Upper lobe of right lung (tissue), 1 donor: ENCODE measurements around the gene NEDD8. TPM values are rescaled to one million over a fixed set of nuclear protein-coding genes. Genes with fewer than 3 reads are reported as not detected.

Experiments
- ATAC-seq: fragments of 200-7000 bp; cut with Tn5 transposase; one replicate; pipeline ENCODE4 v1.9.1; 2020; ENCODE audit warnings: mild to moderate bottlenecking, moderate library complexity
- DNase-seq: peaks from one replicate; pipeline ENCODE4 v3.0.0-alpha.2; 2020
- H3K27ac ChIP-seq: fragments of 200-600 bp; one replicate; pipeline ENCODE4 v1.8.0; 2022
- H3K27me3 ChIP-seq: fragments of 200-600 bp; one replicate; pipeline ENCODE4 v1.8.0; 2022; ENCODE audit warnings: mild to moderate bottlenecking
- H3K36me3 ChIP-seq: fragments of 200-600 bp; one replicate; pipeline ENCODE4 v1.8.0; 2022
- H3K4me1 ChIP-seq: fragments of 200-600 bp; one replicate; pipeline ENCODE4 v1.8.0; 2022
- H3K4me3 ChIP-seq: fragments of 200-600 bp; one replicate; pipeline ENCODE4 v1.8.0; 2022; ENCODE audit warnings: mild to moderate bottlenecking
- H3K9me3 ChIP-seq: fragments of 200-600 bp; one replicate; pipeline ENCODE4 v1.8.0; 2022
- CTCF ChIP-seq: fragments of 200-600 bp; IDR thresholded peaks from one replicate; pipeline ENCODE4 v1.8.0; 2022; ENCODE audit warnings: antibody characterized with exemption
- intact Hi-C: fragments of 100-400 bp; cut with DNase I; formaldehyde crosslinking; loops from one replicate; pipeline ENCODE4 v1.11.0; 2022
- total RNA-seq: library from RNA; stranded (reverse); fragmentation: NEBNext Ultra II Directional; extraction: Animal tissue kit (Norgen Biotek cat#: 25700); gene quantifications from one replicate; pipeline ENCODE4 v1.2.1, GENCODE V29; 2021
- donor health status: DM: no; HTN: yes; CAD: no; lungs with severe emphysema.

NEDD8 gene
- total RNA-seq, 1 donor from 2014 or later = 142 TPM

- no peak for TF ChIP-seq CTCF
- intact Hi-C loops = no loop called here
- ATAC-seq (peak; percentile 60), DNase-seq (no peak)
- Histone ChIP-seq H3K27ac (peak overlapping the region; percentile 42), H3K27me3 (no peaks in the 10 kb centered on the region), H3K36me3 (no peaks in the 10 kb centered on the region), H3K9me3 (no peaks in the 10 kb centered on the region), H3K4me3 (no peak overlapping the region), H3K4me1 (peaks cover 36% of the 10 kb centered on the region)
These were observed 45.6 kb upstream of the NEDD8 start for GRCh38 chr14:24277606-24278321.

GRCh38 chr14:24277071-24277470, 44.9 kb upstream of the NEDD8 start:
- H3K4me1 ChIP-seq = peaks cover 43% of the 10 kb centered on the region
- no peaks in the 10 kb centered on the region for H3K27me3 ChIP-seq
- TF ChIP-seq CTCF = no peak
- H3K4me3 ChIP-seq = no peak overlapping the region
- peak overlapping the region; percentile 42 for H3K27ac ChIP-seq
- ATAC-seq (no peak), DNase-seq (no peak)
- H3K9me3 ChIP-seq = no peaks in the 10 kb centered on the region
- intact Hi-C loops = no loop called here
- no peaks in the 10 kb centered on the region for H3K36me3 ChIP-seq

- intact Hi-C loops = no loop called here
- Histone ChIP-seq H3K4me3 (no peak overlapping the region), H3K27ac (peak overlapping the region; percentile 100), H3K4me1 (peaks cover 44% of the 10 kb centered on the region), H3K9me3 (no peaks in the 10 kb centered on the region), H3K27me3 (no peaks in the 10 kb centered on the region), H3K36me3 (peaks cover 7% of the 10 kb centered on the region)
- TF ChIP-seq CTCF = no peak
- DNase-seq (no peak), ATAC-seq (peak; percentile 63)
These were observed 42.0 kb upstream of the NEDD8 start for GRCh38 chr14:24274101-24274543.

GRCh38 chr14:24273422-24273998, 41.3 kb upstream of the NEDD8 start:
- Histone ChIP-seq H3K27ac (peak overlapping the region; percentile 100), H3K27me3 (no peaks in the 10 kb centered on the region), H3K36me3 (peaks cover 13% of the 10 kb centered on the region), H3K4me1 (peaks cover 42% of the 10 kb centered on the region), H3K4me3 (no peak overlapping the region), H3K9me3 (no peaks in the 10 kb centered on the region)
- DNase-seq (no peak), ATAC-seq (peak; percentile 5)
- TF ChIP-seq CTCF = no peak
- intact Hi-C loops = no loop called here

GRCh38 chr14:24272467-24272866, 40.3 kb upstream of the NEDD8 start:
- TF ChIP-seq CTCF = no peak
- intact Hi-C loops = no loop called here
- DNase-seq = no peak

More at GRCh38 chr14:24272467-24272866, 40.3 kb upstream of the NEDD8 start:
- no peak for ATAC-seq
- Histone ChIP-seq H3K36me3 (peaks cover 16% of the 10 kb centered on the region), H3K27ac (peak overlapping the region; percentile 100), H3K4me3 (no peak overlapping the region), H3K27me3 (no peaks in the 10 kb centered on the region), H3K9me3 (no peaks in the 10 kb centered on the region), H3K4me1 (peaks cover 40% of the 10 kb centered on the region)
